MV-4-11 (cell line): ENCODE data around the gene FRAS1.
"Not testable (repeated sequence)": the region's sequence is repeated elsewhere in the genome, so short reads cannot be mapped to it uniquely, and the experiment has no call there.

Experiments
- DNase-seq: peaks from one replicate; lab custom pipeline; 2025; lab: John Stamatoyannopoulos, UW

The FRAS1 gene

GRCh38 chr4:78057135-78057599 is at the start of gene FRAS1:
Gene FRAS1, plus strand, starts transcription at chr4:78057323. Its CDS starts 687 bp downstream, at chr4:78058010.
- DNase-seq: no peak

GRCh38 chr4:78011003-78011402 is 46.1 kb upstream of the FRAS1 start:
- not testable (repeated sequence) for DNase-seq

GRCh38 chr4:78014889-78015886 is 41.9 kb upstream of the FRAS1 start:
- DNase-seq: no peak

GRCh38 chr4:78018271-78019049 is 38.7 kb upstream of the FRAS1 start:
- no peak for DNase-seq

GRCh38 chr4:78019414-78019813 is 37.7 kb upstream of the FRAS1 start:
- no peak for DNase-seq

GRCh38 chr4:78020677-78021076 is 36.4 kb upstream of the FRAS1 start:
- DNase-seq: no peak

GRCh38 chr4:78022517-78022916 is 34.6 kb upstream of the FRAS1 start:
- no peak for DNase-seq

GRCh38 chr4:78024085-78024484 is 33.0 kb upstream of the FRAS1 start:
- DNase-seq: no peak

- DNase-seq: no peak
Measured at GRCh38 chr4:78024576-78025091, 32.5 kb upstream of the FRAS1 start.

GRCh38 chr4:78031417-78031950 is 25.6 kb upstream of the FRAS1 start:
- no peak for DNase-seq

GRCh38 chr4:78032446-78032845 is 24.7 kb upstream of the FRAS1 start:
- DNase-seq: no peak

GRCh38 chr4:78032929-78033328 is 24.2 kb upstream of the FRAS1 start:
- DNase-seq: no peak

GRCh38 chr4:78033861-78034260 is 23.3 kb upstream of the FRAS1 start:
- DNase-seq: no peak

- DNase-seq: no peak
Measured at GRCh38 chr4:78038704-78039103, 18.4 kb upstream of the FRAS1 start.

GRCh38 chr4:78039678-78040077 is 17.4 kb upstream of the FRAS1 start:
- no peak for DNase-seq

GRCh38 chr4:78040431-78040830 is 16.7 kb upstream of the FRAS1 start:
- no peak for DNase-seq

GRCh38 chr4:78047366-78047765 is 9.8 kb upstream of the FRAS1 start:
- no peak for DNase-seq

GRCh38 chr4:78056265-78057129 is 626 bp upstream of the FRAS1 start:
- DNase-seq: no peak

- DNase-seq: no peak
Measured at GRCh38 chr4:78057600-78058550, 752 bp downstream of the FRAS1 start.
